H1 (cell line): ENCODE results near the gene THEM5. TPM values are rescaled to one million over a fixed set of nuclear protein-coding genes. Genes with fewer than 3 reads are reported as not detected.
"Not testable (repeated sequence)": the region's sequence is repeated elsewhere in the genome, so short reads cannot be mapped to it uniquely, and the experiment has no call there.

ENCODE experiments used
- CTCF ChIA-PET: fragments of 300-600 bp; sonication (Branson Sonifier 250); formaldehyde crosslinking; loops from one replicate; lab custom pipeline; 2021; ENCODE audit not compliant: partially characterized antibody; lab: Charles Lee
- POLR2A ChIA-PET: fragments of 300-600 bp; sonication (Branson Sonifier 250); formaldehyde crosslinking; loops from one replicate; lab custom pipeline; 2021; ENCODE audit warnings: inconsistent platforms; ENCODE audit not compliant: partially characterized antibody; lab: Charles Lee
- DNase-seq, 2 experiments: peaks; one replicate each; pipeline versions ENCODE4 v3.0.0 to v3.0.0-alpha.2; 2010 to 2022; ENCODE audit warnings: low spot score in 2 of 2, low read depth in 1 of 2, mixed read lengths in 1 of 2
- FAIRE-seq: peaks from 2 replicates; lab custom pipeline; 2011; peaks lifted over from hg19 to GRCh38; lab: Jason Lieb, UNC
- H2AFZ ChIP-seq: 2 replicates; pipeline ENCODE4 v1.8.1; 2012; ENCODE audit warnings: low read length, inconsistent platforms
- H2AK5ac ChIP-seq: 2 replicates; pipeline ENCODE4 v1.6.1; 2013; ENCODE audit warnings: low read depth, low read length
- H2BK120ac ChIP-seq: replicated peaks from 2 replicates; pipeline ENCODE3; 2013; ENCODE audit warnings: low read depth, low read length, inconsistent platforms
- H2BK12ac ChIP-seq: 2 replicates; pipeline ENCODE4 v1.6.1; 2013; ENCODE audit warnings: low read depth, low read length
- H2BK15ac ChIP-seq: 2 replicates; pipeline ENCODE4 v1.6.1; 2013; ENCODE audit warnings: low read length
- H2BK20ac ChIP-seq: 2 replicates; pipeline ENCODE4 v1.6.1; 2013; ENCODE audit warnings: low read length
- H2BK5ac ChIP-seq: 2 replicates; pipeline ENCODE4 v1.6.1; 2013; ENCODE audit warnings: low read depth, low read length
- H3K14ac ChIP-seq: 2 replicates; pipeline ENCODE4 v1.6.1; 2013; ENCODE audit warnings: inconsistent platforms; ENCODE audit not compliant: insufficient read length
- H3K18ac ChIP-seq: 2 replicates; pipeline ENCODE4 v1.6.1; 2013; ENCODE audit warnings: low read length; ENCODE audit errors: extremely low read depth
- H3K23ac ChIP-seq: 2 replicates; pipeline ENCODE4 v1.6.1; 2013; ENCODE audit warnings: inconsistent platforms; ENCODE audit not compliant: insufficient read length
- H3K23me2 ChIP-seq: 2 replicates; pipeline ENCODE4 v1.6.1; 2013; ENCODE audit warnings: low read depth, low read length
- H3K27ac ChIP-seq: 2 replicates; pipeline ENCODE4 v1.6.1; 2011; ENCODE audit warnings: low read depth, low read length, inconsistent platforms
- H3K27me3 ChIP-seq, 4 experiments: replicated peaks in 1 of 4; 1 replicate in 1 of 4; 2 replicates in 3 of 4; pipeline versions ENCODE4 v1.6.1 to v1.8.1; 2011 to 2013; ENCODE audit warnings: low read length in 3 of 4, mild to moderate bottlenecking in 3 of 4, inconsistent platforms in 2 of 4, mixed read lengths in 2 of 4, moderate library complexity in 1 of 4; ENCODE audit not compliant: control insufficient read depth in 3 of 4, insufficient read depth in 3 of 4; ENCODE audit errors: extremely low read depth in 1 of 4
- H3K36me3 ChIP-seq, 4 experiments: 2 replicates each; pipeline versions ENCODE4 v1.6.1 to v1.8.1; 2011 to 2013; ENCODE audit warnings: mild to moderate bottlenecking in 4 of 4, low read length in 3 of 4, moderate library complexity in 2 of 4, control low read depth in 1 of 4, inconsistent platforms in 1 of 4; ENCODE audit not compliant: insufficient read depth in 4 of 4, control insufficient read depth in 2 of 4
- H3K4ac ChIP-seq: replicated peaks from 2 replicates; pipeline ENCODE3; 2013; ENCODE audit warnings: low read length, low read depth, mixed read lengths, inconsistent platforms; ENCODE audit not compliant: insufficient read length
- H3K4me1 ChIP-seq, 4 experiments: replicated peaks in 1 of 4; 1 replicate in 1 of 4; 2 replicates in 3 of 4; pipeline versions ENCODE4 v1.6.1 to v1.8.1; 2011 to 2013; ENCODE audit warnings: low read length in 3 of 4, inconsistent platforms in 2 of 4, mixed read lengths in 1 of 4; ENCODE audit not compliant: insufficient read depth in 4 of 4, control insufficient read depth in 3 of 4
- H3K4me2 ChIP-seq, 2 experiments: 2 replicates each; pipeline versions ENCODE4 v1.6.1 to v1.8.1; 2011 to 2013; ENCODE audit warnings: low read depth in 2 of 2, low read length in 2 of 2, control low read depth in 1 of 2, inconsistent platforms in 1 of 2, mild to moderate bottlenecking in 1 of 2; ENCODE audit not compliant: insufficient read depth in 1 of 2
- H3K4me3 ChIP-seq, 4 experiments: fragments of 200-600, 300-600 bp in 1 of 4; sonication (generic), shearing (Covaris generic), sonication (Bioruptor Twin) in 1 of 4; 2 replicates each; pipeline versions ENCODE4 v1.5.1 to v1.8.1; 2011 to 2016; ENCODE audit warnings: low read length in 4 of 4, low read depth in 3 of 4, control low read depth in 2 of 4, inconsistent platforms in 2 of 4, mild to moderate bottlenecking in 2 of 4, mixed read lengths in 1 of 4, moderate library complexity in 1 of 4; ENCODE audit not compliant: insufficient read depth in 2 of 4; ENCODE audit errors: extremely low read depth in 1 of 4
- H3K56ac ChIP-seq: replicated peaks from 2 replicates; pipeline ENCODE3; 2013; ENCODE audit warnings: low read depth, mild to moderate bottlenecking, mixed read lengths, low read length, inconsistent platforms; ENCODE audit not compliant: insufficient read length
- H3K79me1 ChIP-seq: 2 replicates; pipeline ENCODE4 v1.6.1; 2013; ENCODE audit warnings: low read depth, low read length, control low read depth
- H3K79me2 ChIP-seq, 2 experiments: 2 replicates each; pipeline versions ENCODE4 v1.6.1 to v1.8.1; 2012 to 2013; ENCODE audit warnings: low read length in 2 of 2, mild to moderate bottlenecking in 2 of 2, inconsistent platforms in 1 of 2; ENCODE audit not compliant: insufficient read depth in 2 of 2, control insufficient read depth in 1 of 2
- H3K9ac ChIP-seq, 4 experiments: replicated peaks in 1 of 4; 1 replicate in 1 of 4; 2 replicates in 3 of 4; pipeline versions ENCODE4 v1.6.1 to v1.8.1; 2011 to 2013; ENCODE audit warnings: low read depth in 3 of 4, low read length in 3 of 4, control low read depth in 2 of 4, mild to moderate bottlenecking in 2 of 4, moderate library complexity in 2 of 4, inconsistent platforms in 1 of 4; ENCODE audit errors: extremely low read depth in 1 of 4
- H3K9me3 ChIP-seq, 2 experiments: 2 replicates each; pipeline versions ENCODE4 v1.6.1 to v1.8.1; 2012 to 2013; ENCODE audit warnings: mild to moderate bottlenecking in 2 of 2, moderate library complexity in 2 of 2, control low read depth in 1 of 2, inconsistent platforms in 1 of 2, low read depth in 1 of 2, low read length in 1 of 2, mixed read lengths in 1 of 2; ENCODE audit not compliant: insufficient read depth in 2 of 2
- H4K20me1 ChIP-seq, 2 experiments: replicated peaks in 1 of 2; 2 replicates each; pipeline versions ENCODE3 to v1.8.1; 2011 to 2013; ENCODE audit warnings: inconsistent platforms in 2 of 2, low read length in 2 of 2, mild to moderate bottlenecking in 1 of 2; ENCODE audit not compliant: insufficient read depth in 2 of 2, control insufficient read depth in 1 of 2
- H4K5ac ChIP-seq: 2 replicates; pipeline ENCODE4 v1.6.1; 2013; ENCODE audit warnings: low read length, low read depth, mixed read lengths, inconsistent platforms; ENCODE audit not compliant: insufficient read length
- H4K8ac ChIP-seq: 2 replicates; pipeline ENCODE4 v1.8.0; 2013; ENCODE audit warnings: mild to moderate bottlenecking, moderate library complexity, low read length, inconsistent platforms; ENCODE audit not compliant: insufficient read depth; ENCODE audit errors: extremely low read depth
- H4K91ac ChIP-seq: replicated peaks from 2 replicates; pipeline ENCODE3; 2013; ENCODE audit warnings: low read length, mixed read lengths, inconsistent platforms; ENCODE audit not compliant: insufficient read length
- WGBS, 2 experiments: shearing (Covaris generic) in 1 of 2; methylation state at CpG; one replicate each; pipeline versions ENCODE4 v1.1.6 to v1.1.7; 2013 to 2015; ENCODE audit warnings: low lambda C conversion rate in 2 of 2, mixed read lengths in 2 of 2, inconsistent platforms in 1 of 2, low coverage in 1 of 2, missing lambda C conversion rate in 1 of 2; ENCODE audit not compliant: insufficient replicate concordance in 2 of 2, insufficient coverage in 1 of 2, insufficient read length in 1 of 2; ENCODE audit errors: extremely low coverage in 1 of 2, missing lambda C conversion rate in 1 of 2; 5-methylcytosine and 5-hydroxymethylcytosine counted together
- polyA plus RNA-seq, 7 experiments: library from polyadenylated mRNA; depleted of rRNA in 3 of 7; stranded (reverse) in 5 of 7; unstranded in 2 of 7; fragments of >200 nt in 5 of 7; fragments of 200-250 nt in 2 of 7; gene quantifications; 1 replicate in 5 of 7; 2 replicates in 1 of 7; 4 replicates in 1 of 7; pipeline versions ENCODE4 v1.2.1 to v1.2.3, GENCODE V29; 2011 to 2013; ENCODE audit warnings: missing spikeins in 2 of 7, mixed read lengths in 2 of 7
- total RNA-seq: library from RNA; stranded (reverse); fragmentation: NEBNext Ultra II Directional; extraction: Animal tissue kit (Norgen Biotek cat#: 25700); gene quantifications from 2 replicates; pipeline ENCODE4 v1.2.1, GENCODE V29; 2021

Gene THEM5
- total and polyA plus RNA-seq, 2 of the 8 experiments (the other 6 are each of a cell fraction or from before 2014, with no cell fraction given): not detected

GRCh38 chr1:151855516-151855915 lies 2.0 kb upstream of the THEM5 start:
- not testable (repeated sequence) for H3K4me2 ChIP-seq, H4K91ac ChIP-seq, H2BK15ac ChIP-seq, H2BK12ac ChIP-seq, DNase-seq, H2BK5ac ChIP-seq, H3K18ac ChIP-seq, H3K9ac ChIP-seq, H3K27ac ChIP-seq, FAIRE-seq, H3K23me2 ChIP-seq, H3K4me1 ChIP-seq, H3K9me3 ChIP-seq, H3K36me3 ChIP-seq, H3K4ac ChIP-seq, H4K5ac ChIP-seq, H4K20me1 ChIP-seq, H2BK120ac ChIP-seq, H3K4me3 ChIP-seq, H3K79me2 ChIP-seq, H2AFZ ChIP-seq, H3K79me1 ChIP-seq, H3K56ac ChIP-seq, H3K23ac ChIP-seq, H2BK20ac ChIP-seq, H2AK5ac ChIP-seq, H3K14ac ChIP-seq, H4K8ac ChIP-seq
- peaks cover 18 to 35% (median 31%) of the 10 kb centered on the region in 4 experiments for H3K27me3 ChIP-seq
- ChIA-PET POLR2A (interaction anchor here (1.0 to 3.6 kb wide), 3 partner anchors 11 to 30 kb away, joined by 4 to 9 read pairs (median 8); partner anchors contain the start of gene C2CD4D), CTCF (interaction anchor here (1.2 to 1.5 kb wide), 2 partner anchors 121 to 146 kb away, joined by 3 to 4 read pairs; no protein-coding TSS in a partner anchor)
- WGBS, 2 experiments: 89% methylated on average over 8 of the region's 8 CpGs; no CpG with 5 or more reads in 1 of the 2 experiments
